Stimulated activated CD8-positive, alpha-beta memory T cell treated with anti-CD3 and anti-CD28 coated beads, Interleukin-12 subunit alpha, Interleukin-12 subunit beta, amount 100 ng/mL, for 24 hours (primary cell): ENCODE results near the gene DESI2.

Experiments
- DNase-seq: peaks from one replicate; pipeline ENCODE4 v3.0.0-alpha.2; 2020; ENCODE audit errors: extremely low read depth

The DESI2 gene

GRCh38 chr1:244751271-244751895, 98.5 kb downstream of the DESI2 start:
- DNase-seq, result no peak

- DNase-seq, result no peak
Measured at GRCh38 chr1:244755673-244756072, 102.7 kb downstream of the DESI2 start.

- DNase-seq, result no peak
Measured at GRCh38 chr1:244757091-244757939, 104.4 kb downstream of the DESI2 start.
